ENCODE measurements around the gene SCRN3. TPM values are rescaled to one million over a fixed set of nuclear protein-coding genes. Genes with fewer than 3 reads are reported as not detected.

Gene SCRN3
- total and polyA plus RNA-seq, 7 experiments from 2014 or later: 12.3 to 22.1 (median 15.4) TPM

DNA sequence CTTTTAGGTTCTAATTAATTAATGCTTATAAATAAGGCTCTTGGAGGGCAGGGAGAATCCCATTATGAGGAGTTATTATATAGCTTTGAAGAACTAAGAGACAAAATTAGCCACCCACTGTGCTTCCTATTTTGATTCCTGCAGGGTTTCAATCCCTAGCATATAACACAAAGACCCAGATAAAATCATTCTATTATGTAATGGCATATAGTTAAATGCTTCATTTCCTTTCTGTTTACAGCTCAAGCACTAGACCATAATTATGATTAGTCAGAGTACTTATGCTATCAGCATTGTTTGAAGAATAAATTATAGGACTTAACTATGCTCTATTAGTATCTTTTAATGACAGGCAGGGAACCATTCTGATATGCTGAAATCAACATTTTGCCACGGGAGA, 82.2 kb downstream of the SCRN3 start:
- POLR2A ChIA-PET: interaction anchor here (1.0 kb wide), 1 partner anchor 10 kb away, joined by 3 read pairs; no protein-coding TSS in a partner anchor
- intact Hi-C loops (cut with micrococcal nuclease): loop anchor here (1.0 to 2.0 kb wide), 2 partner anchors 10 to 15 kb away; partner anchors contain the start of gene GPR155 (in 1 of the 2)
- CTCF ChIA-PET: no interaction called here
- no peak for DNase-seq
- peaks cover 0 to 2% (median 0%) of the 10 kb centered on the region in 5 donors for H3K27me3 Mint-ChIP-seq
- no peaks in the 10 kb centered on the region for H3K4me1 ChIP-seq (ENCODE audit: control insufficient read depth in 2 of 2, insufficient read depth in 2 of 2, low read length in 2 of 2)
- no peak overlapping the region for H3K4me3 Mint-ChIP-seq
- no peak overlapping the region for H3K4me3 ChIP-seq (ENCODE audit: low read length)
- H3K36me3 ChIP-seq (ENCODE audit: control insufficient read depth in 2 of 3, insufficient read depth in 3 of 3, low read length in 3 of 3): peaks cover 0 to 17% (median 5%) of the 10 kb centered on the region in 3 experiments
- ATAC-seq: no peak
- H3K27ac ChIP-seq (ENCODE audit: low read depth, low read length): no peak overlapping the region
- H3K36me3 Mint-ChIP-seq: peaks cover 8 to 43% (median 25%) of the 10 kb centered on the region in 5 donors
- peaks cover 0 to 50% (median 24%) of the 10 kb centered on the region in 7 donors for H3K4me1 Mint-ChIP-seq
- H3K9me3 ChIP-seq (ENCODE audit: control insufficient read depth in 2 of 3, low read length in 3 of 3): no peaks in the 10 kb centered on the region
- H3K27ac Mint-ChIP-seq: peak overlapping the region in 1 of 9 donors; percentile 11
- H3K9me3 Mint-ChIP-seq: no peaks in the 10 kb centered on the region
- no peaks in the 10 kb centered on the region for H3K27me3 ChIP-seq (ENCODE audit: control insufficient read depth in 2 of 2, insufficient read depth in 2 of 2, low read length in 2 of 2)

Other genes with a start within 250 kb of the SCRN3 start
- 10 to 100 TPM; 34.4 to 84.7 (median 40.3) TPM for gene OLA1, start 147.2 kb upstream of the SCRN3 start, total RNA-seq
- gene OLA1, start 147.2 kb upstream of the SCRN3 start, polyA plus RNA-seq: 10 to 100 TPM; 55.8 to 83.6 TPM
- gene SP9, start 60.8 kb upstream of the SCRN3 start, total RNA-seq: not detected
- gene SP9, start 60.8 kb upstream of the SCRN3 start, polyA plus RNA-seq: not detected
- 10 to 100 TPM; 15.0 to 25.0 (median 16.5) TPM for gene GPR155, start 91.3 kb downstream of the SCRN3 start, total RNA-seq
- 10 to 100 TPM in 1 of 2 donors, 1 to 10 TPM in 1; 5.2 to 10.8 TPM for gene GPR155, start 91.3 kb downstream of the SCRN3 start, polyA plus RNA-seq
- 100 to 1,000 TPM; 272 to 514 (median 397) TPM for gene WIPF1, start 202.1 kb downstream of the SCRN3 start, total RNA-seq
- gene WIPF1, start 202.1 kb downstream of the SCRN3 start, polyA plus RNA-seq: 100 to 1,000 TPM in 1 of 2 donors, 10 to 100 TPM in 1; 92.3 to 103 TPM